VCaP (cell line): ENCODE results near the gene EPHA3.

ENCODE experiments used
- H3K27ac ChIP-seq: fragments of 450-650 bp; 2 replicates; pipeline ENCODE4 v1.5.1; 2017
- CTCF ChIP-seq: fragments of 450-650 bp; conservative IDR thresholded peaks from 2 replicates; pipeline ENCODE4 v1.5.1; 2017; ENCODE audit warnings: mild to moderate bottlenecking, moderate library complexity

EPHA3 gene

GRCh38 chr3:89107461-89108290, at the start of gene EPHA3:
EPHA3 (plus strand) TSS chr3:89107621; CDS start chr3:89107749, 128 bp downstream.
- no peak within 1 kb of the TSS for H3K27ac ChIP-seq
- no peak for TF ChIP-seq CTCF

- no peak overlapping the region for H3K27ac ChIP-seq
- no peak for TF ChIP-seq CTCF
Measured at GRCh38 chr3:89058371-89058770, 49.0 kb upstream of the EPHA3 start.

GRCh38 chr3:89059211-89059925, 48.1 kb upstream of the EPHA3 start:
- TF ChIP-seq CTCF, result no peak
- no peak overlapping the region for H3K27ac ChIP-seq

- H3K27ac ChIP-seq, result no peak overlapping the region
- no peak for TF ChIP-seq CTCF
Measured at GRCh38 chr3:89061259-89061658, 46.2 kb upstream of the EPHA3 start.

GRCh38 chr3:89067736-89068135, 39.7 kb upstream of the EPHA3 start:
- no peak overlapping the region for H3K27ac ChIP-seq
- TF ChIP-seq CTCF, result no peak

GRCh38 chr3:89072642-89073041, 34.8 kb upstream of the EPHA3 start:
- no peak overlapping the region for H3K27ac ChIP-seq
- TF ChIP-seq CTCF, result no peak

- no peak for TF ChIP-seq CTCF
- H3K27ac ChIP-seq, result no peak overlapping the region
Measured at GRCh38 chr3:89079944-89080343, 27.5 kb upstream of the EPHA3 start.
